HG02943 (cell line): ENCODE measurements around the gene ZCCHC2.

Experiments
- ATAC-seq: cut with Tn5 transposase; IDR thresholded peaks from one replicate; pipeline ENCODE4 v1.9.1; 2021; ENCODE audit warnings: mild to moderate bottlenecking, low read depth, moderate library complexity; ENCODE audit not compliant: unreplicated experiment

The ZCCHC2 gene

GRCh38 chr18:62537042-62537894 is 14.4 kb downstream of the ZCCHC2 start:
- ATAC-seq = no peak

DNA sequence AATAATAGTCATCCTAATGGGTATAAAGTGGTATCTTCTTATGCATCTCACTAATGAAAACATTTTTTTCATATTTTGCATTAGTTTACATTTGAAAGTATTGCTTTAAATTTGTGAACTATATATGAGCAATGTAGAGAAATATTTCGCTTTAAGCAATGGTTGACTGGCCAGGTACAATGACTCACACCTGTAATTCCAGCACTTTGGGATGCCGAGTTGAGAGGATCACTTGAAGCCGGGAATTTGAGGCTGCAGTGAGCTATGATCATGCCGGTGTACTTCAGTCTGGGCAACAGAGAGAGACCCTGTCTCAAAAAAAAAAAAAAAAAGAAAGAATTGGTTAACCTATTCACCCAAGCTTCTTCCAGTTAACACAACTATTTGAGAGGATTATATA is 15.1 kb downstream of the ZCCHC2 start:
- no peak for ATAC-seq

- no peak for ATAC-seq
Observed at GRCh38 chr18:62538881-62539280, 16.1 kb downstream of the ZCCHC2 start.

DNA sequence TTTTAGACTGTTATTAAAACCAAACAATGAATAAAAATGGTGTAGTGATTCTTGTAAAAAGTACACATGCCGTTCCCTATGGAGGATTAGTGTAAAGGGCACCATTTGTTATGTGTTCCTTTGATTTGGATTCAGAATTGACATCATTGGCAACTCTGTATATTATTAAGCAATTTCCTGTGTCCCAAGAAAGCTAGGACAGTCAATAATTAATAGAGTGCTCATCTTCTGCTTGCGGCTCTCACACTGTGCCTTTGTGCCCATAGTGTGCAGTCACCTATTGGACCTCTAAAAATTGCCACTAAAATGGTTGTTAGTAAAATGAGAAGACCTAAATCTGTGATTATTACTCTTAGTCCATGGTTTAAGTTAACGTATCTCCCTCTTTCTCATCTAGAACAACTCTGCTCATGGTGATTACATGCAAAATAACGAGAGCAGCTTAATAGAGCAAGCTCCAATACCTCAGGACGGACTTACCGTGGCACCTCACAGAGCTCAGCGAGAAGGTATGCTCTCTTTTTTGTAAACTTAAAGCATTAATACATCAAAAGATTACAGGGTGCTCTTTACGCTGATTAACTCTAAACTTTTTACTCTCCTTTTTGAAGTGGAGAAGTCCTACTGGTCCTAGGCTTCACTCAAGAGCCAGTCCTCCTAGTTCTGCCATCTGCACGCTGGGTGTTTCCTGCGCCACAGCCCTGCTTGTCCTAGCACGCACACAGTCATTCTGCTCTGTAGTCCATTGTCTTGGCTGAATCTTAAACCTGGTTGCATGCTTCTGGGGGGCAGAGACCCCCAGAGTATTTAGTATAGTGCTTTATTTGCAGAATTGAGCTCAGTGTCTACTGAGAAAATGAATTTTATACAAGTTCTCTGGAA is 16.7 kb downstream of the ZCCHC2 start:
- no peak for ATAC-seq

GRCh38 chr18:62543021-62543420 is 20.2 kb downstream of the ZCCHC2 start:
- no peak for ATAC-seq

- ATAC-seq = no peak
Observed at GRCh38 chr18:62545098-62545497, 22.3 kb downstream of the ZCCHC2 start.

- ATAC-seq = no peak
Observed at GRCh38 chr18:62549755-62550154, 26.9 kb downstream of the ZCCHC2 start.

- ATAC-seq = no peak
Observed at GRCh38 chr18:62550746-62551145, 27.9 kb downstream of the ZCCHC2 start.

GRCh38 chr18:62551972-62552513 is 29.2 kb downstream of the ZCCHC2 start:
- no peak for ATAC-seq

GRCh38 chr18:62554061-62554815 is 31.4 kb downstream of the ZCCHC2 start:
- no peak for ATAC-seq

GRCh38 chr18:62555135-62555534 is 32.3 kb downstream of the ZCCHC2 start:
- ATAC-seq = no peak

GRCh38 chr18:62556397-62556796 is 33.6 kb downstream of the ZCCHC2 start:
- ATAC-seq = no peak

- ATAC-seq = no peak
Observed at GRCh38 chr18:62558015-62558663, 35.3 kb downstream of the ZCCHC2 start.

GRCh38 chr18:62564044-62564443 is 41.2 kb downstream of the ZCCHC2 start:
- ATAC-seq = no peak

- ATAC-seq = no peak
Observed at GRCh38 chr18:62566199-62566598, 43.4 kb downstream of the ZCCHC2 start.

GRCh38 chr18:62566818-62567217 is 44.0 kb downstream of the ZCCHC2 start:
- ATAC-seq = no peak

GRCh38 chr18:62569081-62569655 is 46.3 kb downstream of the ZCCHC2 start:
- no peak for ATAC-seq

DNA sequence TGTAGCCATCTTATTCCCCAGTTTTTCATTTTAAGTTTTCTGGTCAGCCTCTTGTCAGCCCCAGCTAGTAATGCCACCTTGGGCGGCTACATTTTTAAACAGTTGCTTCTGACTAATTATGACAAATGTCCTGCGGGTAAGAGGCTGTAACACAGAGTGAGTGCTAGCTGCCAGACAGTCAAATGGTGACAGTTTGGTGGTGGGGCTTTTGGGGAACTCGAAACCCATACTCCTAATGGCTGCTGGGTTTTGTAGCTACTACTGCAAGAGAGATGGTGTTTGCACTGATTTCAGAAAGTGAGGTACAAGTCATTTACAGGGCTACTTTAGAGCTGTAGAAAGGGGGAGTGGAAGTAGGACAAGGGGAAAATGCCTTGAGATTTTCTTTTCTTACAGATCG is 48.2 kb downstream of the ZCCHC2 start:
- no peak for ATAC-seq

DNA sequence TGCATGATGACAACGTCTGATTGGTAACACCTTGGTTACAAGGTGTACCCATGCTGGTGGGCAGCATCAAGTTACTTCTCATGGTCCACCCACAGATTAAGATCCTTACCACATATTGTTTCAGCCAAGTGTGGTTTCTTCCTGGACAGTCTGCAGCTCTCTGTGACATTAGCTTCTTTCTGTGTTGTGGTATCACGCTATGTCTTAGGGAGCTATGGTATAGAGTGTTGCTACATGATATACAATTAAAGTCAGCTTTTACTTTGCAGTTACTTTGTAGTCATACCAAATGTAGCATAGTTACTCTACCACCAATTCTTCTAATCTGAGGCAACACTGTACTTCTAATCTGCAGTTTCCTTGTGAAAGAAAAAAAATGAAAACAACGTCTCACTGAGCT is 48.8 kb downstream of the ZCCHC2 start:
- no peak for ATAC-seq

DNA sequence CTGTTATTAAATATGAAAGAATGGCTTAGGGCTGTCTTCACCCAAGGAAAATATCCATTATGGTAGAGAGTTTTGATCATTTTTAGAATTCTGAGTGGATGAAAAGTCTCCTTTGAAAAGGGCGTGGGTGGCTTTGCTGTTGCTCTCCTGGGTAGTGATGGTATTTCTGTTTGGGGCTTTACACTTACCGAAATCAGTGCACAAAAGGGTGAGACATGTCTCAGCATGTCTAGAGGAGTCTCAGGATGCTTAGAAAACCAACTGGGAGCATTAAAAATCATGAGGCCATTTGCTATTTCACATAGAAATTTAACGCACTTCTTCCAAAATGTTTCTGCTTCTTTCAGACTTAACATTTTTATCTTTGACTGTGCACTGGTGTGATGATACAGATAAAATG is 49.6 kb downstream of the ZCCHC2 start:
- ATAC-seq = no peak
